Upper lobe of right lung (tissue), 1 donor: Measurements from ENCODE around the gene NUAK1. TPM values are rescaled to one million over a fixed set of nuclear protein-coding genes. Genes with fewer than 3 reads are reported as not detected.

ENCODE experiments used
- ATAC-seq: fragments of 200-7000 bp; cut with Tn5 transposase; one replicate; pipeline ENCODE4 v1.9.1; 2020; ENCODE audit warnings: mild to moderate bottlenecking, moderate library complexity
- DNase-seq: peaks from one replicate; pipeline ENCODE4 v3.0.0-alpha.2; 2020
- H3K27ac ChIP-seq: fragments of 200-600 bp; one replicate; pipeline ENCODE4 v1.8.0; 2022
- H3K27me3 ChIP-seq: fragments of 200-600 bp; one replicate; pipeline ENCODE4 v1.8.0; 2022; ENCODE audit warnings: mild to moderate bottlenecking
- H3K36me3 ChIP-seq: fragments of 200-600 bp; one replicate; pipeline ENCODE4 v1.8.0; 2022
- H3K4me1 ChIP-seq: fragments of 200-600 bp; one replicate; pipeline ENCODE4 v1.8.0; 2022
- H3K4me3 ChIP-seq: fragments of 200-600 bp; one replicate; pipeline ENCODE4 v1.8.0; 2022; ENCODE audit warnings: mild to moderate bottlenecking
- H3K9me3 ChIP-seq: fragments of 200-600 bp; one replicate; pipeline ENCODE4 v1.8.0; 2022
- intact Hi-C: fragments of 100-400 bp; cut with DNase I; formaldehyde crosslinking; loops from one replicate; pipeline ENCODE4 v1.11.0; 2022
- total RNA-seq: library from RNA; stranded (reverse); fragmentation: NEBNext Ultra II Directional; extraction: Animal tissue kit (Norgen Biotek cat#: 25700); gene quantifications from one replicate; pipeline ENCODE4 v1.2.1, GENCODE V29; 2021
- TF ChIP-seq, protein P1 (sequence below): fragments of 200-600 bp; IDR thresholded peaks from one replicate; pipeline ENCODE4 v1.8.0; 2022; ENCODE audit warnings: antibody characterized with exemption
- donor health status: DM: no; HTN: yes; CAD: no; lungs with severe emphysema.

The NUAK1 gene
- total RNA-seq, 1 donor from 2014 or later: 40.8 TPM

DNA sequence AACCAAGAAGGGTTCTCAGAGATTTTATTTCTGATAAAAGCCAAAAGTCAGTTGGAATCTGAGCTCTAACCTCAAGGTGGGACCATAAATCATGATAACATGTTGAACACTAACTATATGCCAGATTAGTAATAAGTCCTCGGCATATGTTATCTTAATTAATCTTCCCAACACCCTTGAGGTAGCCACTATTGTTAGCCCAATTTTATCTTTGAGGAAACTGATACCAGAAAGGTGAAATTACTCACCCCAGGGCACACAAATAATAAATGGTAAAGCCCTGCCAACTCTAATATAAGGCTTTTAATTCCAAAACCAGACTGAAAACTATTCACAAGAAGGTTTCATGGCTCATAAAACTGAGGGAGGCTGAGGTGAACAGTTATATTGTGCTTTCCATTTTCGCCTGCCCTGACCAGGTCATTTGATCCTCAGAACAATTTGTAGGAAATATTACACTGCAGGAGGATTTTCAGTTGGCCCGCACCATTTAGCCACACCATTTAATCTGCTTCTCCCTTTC lies 16.1 kb upstream of the NUAK1 start:
- Histone ChIP-seq H3K36me3 (no peaks in the 10 kb centered on the region), H3K4me3 (no peak overlapping the region), H3K27me3 (no peaks in the 10 kb centered on the region), H3K4me1 (no peaks in the 10 kb centered on the region), H3K27ac (no peak overlapping the region), H3K9me3 (no peaks in the 10 kb centered on the region)
- intact Hi-C loops: no loop called here
- DNase-seq (no peak), ATAC-seq (no peak)
- TF ChIP-seq, protein P1, sequence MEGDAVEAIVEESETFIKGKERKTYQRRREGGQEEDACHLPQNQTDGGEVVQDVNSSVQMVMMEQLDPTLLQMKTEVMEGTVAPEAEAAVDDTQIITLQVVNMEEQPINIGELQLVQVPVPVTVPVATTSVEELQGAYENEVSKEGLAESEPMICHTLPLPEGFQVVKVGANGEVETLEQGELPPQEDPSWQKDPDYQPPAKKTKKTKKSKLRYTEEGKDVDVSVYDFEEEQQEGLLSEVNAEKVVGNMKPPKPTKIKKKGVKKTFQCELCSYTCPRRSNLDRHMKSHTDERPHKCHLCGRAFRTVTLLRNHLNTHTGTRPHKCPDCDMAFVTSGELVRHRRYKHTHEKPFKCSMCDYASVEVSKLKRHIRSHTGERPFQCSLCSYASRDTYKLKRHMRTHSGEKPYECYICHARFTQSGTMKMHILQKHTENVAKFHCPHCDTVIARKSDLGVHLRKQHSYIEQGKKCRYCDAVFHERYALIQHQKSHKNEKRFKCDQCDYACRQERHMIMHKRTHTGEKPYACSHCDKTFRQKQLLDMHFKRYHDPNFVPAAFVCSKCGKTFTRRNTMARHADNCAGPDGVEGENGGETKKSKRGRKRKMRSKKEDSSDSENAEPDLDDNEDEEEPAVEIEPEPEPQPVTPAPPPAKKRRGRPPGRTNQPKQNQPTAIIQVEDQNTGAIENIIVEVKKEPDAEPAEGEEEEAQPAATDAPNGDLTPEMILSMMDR: no peak

- intact Hi-C loops: no loop called here
- H3K36me3 ChIP-seq: no peaks in the 10 kb centered on the region
- DNase-seq: no peak
Measured at GRCh38 chr12:106152334-106152733, 13.6 kb upstream of the NUAK1 start.

GRCh38 chr12:106150555-106150954 lies 11.8 kb upstream of the NUAK1 start:
- ATAC-seq: no peak
- intact Hi-C loops: no loop called here
- no peaks in the 10 kb centered on the region for H3K36me3 ChIP-seq
- no peaks in the 10 kb centered on the region for H3K27me3 ChIP-seq
- H3K9me3 ChIP-seq: no peaks in the 10 kb centered on the region
- H3K4me1 ChIP-seq: peaks cover 7% of the 10 kb centered on the region
- H3K4me3 ChIP-seq: no peak overlapping the region
- no peak overlapping the region for H3K27ac ChIP-seq
- TF ChIP-seq, protein P1: no peak
- no peak for DNase-seq

More at GRCh38 chr12:106152334-106152733, 13.6 kb upstream of the NUAK1 start:
- ATAC-seq: no peak
- TF ChIP-seq, protein P1: no peak
- Histone ChIP-seq H3K27me3 (no peaks in the 10 kb centered on the region), H3K4me1 (peaks cover 4% of the 10 kb centered on the region), H3K27ac (no peak overlapping the region), H3K4me3 (no peak overlapping the region), H3K9me3 (no peaks in the 10 kb centered on the region)

DNA sequence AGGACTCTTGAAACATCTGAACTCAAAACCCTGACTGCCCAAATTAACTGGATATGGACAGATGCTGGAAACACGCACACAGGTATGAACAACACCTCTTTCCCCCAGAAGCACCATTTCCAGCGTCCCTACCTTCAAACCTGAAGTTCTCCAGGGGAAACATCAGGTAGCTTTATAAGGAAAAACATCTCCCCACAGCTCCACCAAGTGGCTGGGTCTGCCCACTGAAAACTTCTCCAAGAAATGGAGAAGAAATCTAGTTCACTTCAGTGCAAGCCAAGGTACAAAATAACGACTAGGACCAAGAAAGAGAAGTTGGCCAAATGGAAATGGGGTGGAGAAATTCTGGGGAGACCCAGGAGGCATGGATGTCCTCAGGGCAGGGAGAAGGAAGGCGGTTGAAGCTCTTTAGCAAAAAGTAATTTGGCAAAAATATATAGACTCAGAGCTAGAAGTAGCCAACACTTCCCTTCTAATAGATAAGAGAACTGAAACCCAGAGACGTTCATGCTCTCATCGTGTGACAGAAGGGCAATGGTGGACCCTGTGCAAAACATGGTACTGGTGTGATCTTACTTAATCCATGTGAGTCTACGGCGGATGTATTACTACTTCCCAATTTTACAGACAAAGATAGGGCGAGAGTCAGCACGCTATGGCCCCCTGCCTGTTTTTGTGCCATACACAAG lies 10.5 kb upstream of the NUAK1 start:
- TF ChIP-seq, protein P1: peak; percentile 60
- Histone ChIP-seq H3K36me3 (no peaks in the 10 kb centered on the region), H3K9me3 (no peaks in the 10 kb centered on the region), H3K4me1 (peaks cover 11% of the 10 kb centered on the region), H3K4me3 (no peak overlapping the region), H3K27ac (no peak overlapping the region), H3K27me3 (no peaks in the 10 kb centered on the region)
- ATAC-seq (peak; percentile 26), DNase-seq (no peak)
- intact Hi-C loops: no loop called here

GRCh38 chr12:106147956-106148355 lies 9.2 kb upstream of the NUAK1 start:
- H3K9me3 ChIP-seq: no peaks in the 10 kb centered on the region
- peaks cover 11% of the 10 kb centered on the region for H3K4me1 ChIP-seq
- no peak overlapping the region for H3K4me3 ChIP-seq
- no peak overlapping the region for H3K27ac ChIP-seq
- intact Hi-C loops: no loop called here
- TF ChIP-seq, protein P1: no peak
- peak; percentile 36 for ATAC-seq
- H3K36me3 ChIP-seq: no peaks in the 10 kb centered on the region
- DNase-seq: no peak
- H3K27me3 ChIP-seq: no peaks in the 10 kb centered on the region
